ENCODE measurements around the gene GP1BB.

GP1BB gene

GRCh38 chr22:19741053-19741452 lies 17.7 kb downstream of the GP1BB start:
- no peak overlapping the region for H3K4me3 ChIP-seq (ENCODE audit: low read depth, low read length)
- no peak for TF ChIP-seq CTCF (IDR thresholded peaks at IDR 0.05; ENCODE audit: borderline replicate concordance, insufficient read depth, low read depth, low read length)

- no peak overlapping the region for H3K4me3 ChIP-seq (ENCODE audit: low read depth, low read length)
- no peak for TF ChIP-seq CTCF (IDR thresholded peaks at IDR 0.05; ENCODE audit: borderline replicate concordance, insufficient read depth, low read depth, low read length)
Measured at GRCh38 chr22:19742160-19743066, 19.1 kb downstream of the GP1BB start.

- no peak for TF ChIP-seq CTCF (IDR thresholded peaks at IDR 0.05; ENCODE audit: borderline replicate concordance, insufficient read depth, low read depth, low read length)
- no peak overlapping the region for H3K4me3 ChIP-seq (ENCODE audit: low read depth, low read length)
Measured at GRCh38 chr22:19743081-19743480, 19.7 kb downstream of the GP1BB start.

GRCh38 chr22:19743651-19744050 lies 20.3 kb downstream of the GP1BB start:
- TF ChIP-seq CTCF (IDR thresholded peaks at IDR 0.05; ENCODE audit: borderline replicate concordance, insufficient read depth, low read depth, low read length), result no peak
- no peak overlapping the region for H3K4me3 ChIP-seq (ENCODE audit: low read depth, low read length)

GRCh38 chr22:19744350-19745006 lies 21.1 kb downstream of the GP1BB start:
- H3K4me3 ChIP-seq (ENCODE audit: low read depth, low read length), result no peak overlapping the region
- TF ChIP-seq CTCF (IDR thresholded peaks at IDR 0.05; ENCODE audit: borderline replicate concordance, insufficient read depth, low read depth, low read length), result no peak

GRCh38 chr22:19745155-19746101 lies 22.1 kb downstream of the GP1BB start:
- no peak overlapping the region for H3K4me3 ChIP-seq (ENCODE audit: low read depth, low read length)
- no peak for TF ChIP-seq CTCF (IDR thresholded peaks at IDR 0.05; ENCODE audit: borderline replicate concordance, insufficient read depth, low read depth, low read length)
